Mesendoderm (in vitro differentiated cells): Measurements from ENCODE around the gene P2RX7.

Experiments used
- DNase-seq: peaks from one replicate; pipeline ENCODE4 v3.0.0; 2013
- H2AK5ac ChIP-seq: 2 replicates; pipeline ENCODE4 v1.6.1; 2013; ENCODE audit warnings: low read length, inconsistent platforms
- H2BK120ac ChIP-seq: 2 replicates; pipeline ENCODE4 v1.6.1; 2013; ENCODE audit warnings: low read depth, mild to moderate bottlenecking, low read length, moderate library complexity, mixed read lengths
- H2BK15ac ChIP-seq: replicated peaks from 2 replicates; pipeline ENCODE4 v1.6.1; 2013; ENCODE audit warnings: low read depth, mild to moderate bottlenecking, moderate library complexity
- H2BK5ac ChIP-seq: 2 replicates; pipeline ENCODE4 v1.6.1; 2013; ENCODE audit warnings: low read length, inconsistent platforms
- H3K18ac ChIP-seq: 2 replicates; pipeline ENCODE4 v1.6.1; 2013; ENCODE audit warnings: mild to moderate bottlenecking, low read length, mixed read lengths
- H3K23ac ChIP-seq: one replicate; pipeline ENCODE4 v1.6.1; 2013; ENCODE audit warnings: low read length
- H3K27ac ChIP-seq: 2 replicates; pipeline ENCODE4 v1.5.1; 2013; ENCODE audit warnings: low read depth, mild to moderate bottlenecking, inconsistent platforms, low read length, moderate library complexity
- H3K27me3 ChIP-seq: 2 replicates; pipeline ENCODE4 v1.6.1; 2013; ENCODE audit warnings: low read length, control low read depth, mild to moderate bottlenecking, inconsistent platforms; ENCODE audit not compliant: insufficient read depth, poor library complexity
- H3K36me3 ChIP-seq: 2 replicates; pipeline ENCODE4 v1.6.1; 2013; ENCODE audit warnings: low read length, inconsistent platforms; ENCODE audit not compliant: control insufficient read depth, insufficient read depth
- H3K4ac ChIP-seq: one replicate; pipeline ENCODE4 v1.6.1; 2013; ENCODE audit warnings: low read depth, mild to moderate bottlenecking, low read length, moderate library complexity
- H3K4me1 ChIP-seq: 2 replicates; pipeline ENCODE4 v1.6.1; 2013; ENCODE audit warnings: low read depth, low read length, inconsistent platforms; ENCODE audit not compliant: control insufficient read depth
- H3K4me2 ChIP-seq: 2 replicates; pipeline ENCODE4 v1.6.1; 2013; ENCODE audit warnings: low read length
- H3K4me3 ChIP-seq: 2 replicates; pipeline ENCODE4 v1.5.1; 2013; ENCODE audit warnings: mild to moderate bottlenecking, low read length
- H3K56ac ChIP-seq: one replicate; pipeline ENCODE4 v1.6.1; 2013; ENCODE audit warnings: low read length
- H3K79me1 ChIP-seq: 2 replicates; pipeline ENCODE4 v1.6.1; 2013; ENCODE audit warnings: low read length, inconsistent platforms
- H3K79me2 ChIP-seq: 2 replicates; pipeline ENCODE4 v1.6.1; 2013; ENCODE audit warnings: mild to moderate bottlenecking, low read length; ENCODE audit not compliant: control insufficient read depth, insufficient read depth
- H3K9ac ChIP-seq: 2 replicates; pipeline ENCODE4 v1.6.1; 2013; ENCODE audit warnings: low read length, inconsistent platforms
- H4K5ac ChIP-seq: one replicate; pipeline ENCODE4 v1.6.1; 2013; ENCODE audit warnings: low read length
- H4K8ac ChIP-seq: one replicate; pipeline ENCODE4 v1.6.1; 2013; ENCODE audit warnings: low read depth, mild to moderate bottlenecking, control low read depth, low read length, moderate library complexity
- WGBS: extraction: QIAGEN DNeasy Blood & Tissue Kit; methylation state at CpG from one replicate; pipeline ENCODE4 v1.1.7; 2013; ENCODE audit warnings: low lambda C conversion rate, missing lambda C conversion rate; ENCODE audit not compliant: insufficient coverage; ENCODE audit errors: extremely low coverage; 5-methylcytosine and 5-hydroxymethylcytosine counted together

The P2RX7 gene

DNA sequence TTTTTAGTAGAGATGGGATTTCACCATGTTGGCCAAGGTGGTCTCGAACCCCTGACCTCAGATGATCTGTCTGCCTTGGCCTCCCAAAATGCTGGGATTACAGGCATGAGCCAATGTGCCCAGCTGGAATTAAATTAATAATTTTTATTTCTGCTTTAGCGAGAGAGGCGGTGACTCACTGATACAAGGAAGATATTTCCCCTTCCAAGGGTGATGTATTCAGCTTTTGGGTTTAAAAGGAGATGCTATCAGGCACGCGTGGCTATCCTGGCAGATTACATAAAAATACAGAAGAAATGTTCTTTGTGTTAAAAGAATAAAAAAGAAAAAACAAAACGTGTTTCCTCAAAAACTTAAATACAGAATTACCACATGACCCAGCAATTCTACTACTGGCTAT is 12.4 kb upstream of the P2RX7 start:
- no peak overlapping the region for H4K8ac ChIP-seq
- H2BK120ac ChIP-seq = no peak overlapping the region
- WGBS = no CpG with 5 or more reads among the region's 6 CpGs
- H3K56ac ChIP-seq = no peak overlapping the region
- no peaks in the 10 kb centered on the region for H3K27me3 ChIP-seq
- no peaks in the 10 kb centered on the region for H3K36me3 ChIP-seq
- H2BK5ac ChIP-seq = no peak overlapping the region
- no peak overlapping the region for H2AK5ac ChIP-seq
- no peak overlapping the region for H2BK15ac ChIP-seq
- no peak for DNase-seq
- no peak overlapping the region for H3K9ac ChIP-seq
- H3K23ac ChIP-seq = no peak overlapping the region
- no peaks in the 10 kb centered on the region for H3K79me1 ChIP-seq
- no peak overlapping the region for H3K4ac ChIP-seq
- no peaks in the 10 kb centered on the region for H3K4me1 ChIP-seq
- H3K4me2 ChIP-seq = no peak overlapping the region
- no peak overlapping the region for H4K5ac ChIP-seq
- no peak overlapping the region for H3K4me3 ChIP-seq
- H3K18ac ChIP-seq = no peak overlapping the region
- no peaks in the 10 kb centered on the region for H3K79me2 ChIP-seq
- no peak overlapping the region for H3K27ac ChIP-seq

GRCh38 chr12:121120989-121121755 is 11.5 kb upstream of the P2RX7 start:
- H3K4ac ChIP-seq = no peak overlapping the region

GRCh38 chr12:121121805-121122204 is 10.9 kb upstream of the P2RX7 start:
- H4K8ac ChIP-seq = no peak overlapping the region

More at GRCh38 chr12:121120989-121121755, 11.5 kb upstream of the P2RX7 start:
- no peak overlapping the region for H3K4me2 ChIP-seq
- H3K23ac ChIP-seq = no peak overlapping the region
- DNase-seq = no peak
- H3K36me3 ChIP-seq = no peaks in the 10 kb centered on the region
- no peak overlapping the region for H2BK120ac ChIP-seq
- no peaks in the 10 kb centered on the region for H3K79me2 ChIP-seq
- no peak overlapping the region for H4K8ac ChIP-seq
- H3K18ac ChIP-seq = no peak overlapping the region
- no peak overlapping the region for H3K9ac ChIP-seq
- H2BK5ac ChIP-seq = no peak overlapping the region
- no peaks in the 10 kb centered on the region for H3K4me1 ChIP-seq
- no peak overlapping the region for H3K27ac ChIP-seq
- H3K4me3 ChIP-seq = no peak overlapping the region
- H2BK15ac ChIP-seq = no peak overlapping the region
- H3K56ac ChIP-seq = no peak overlapping the region
- no CpG with 5 or more reads among the region's 8 CpGs for WGBS
- no peak overlapping the region for H4K5ac ChIP-seq
- no peaks in the 10 kb centered on the region for H3K27me3 ChIP-seq
- H2AK5ac ChIP-seq = no peak overlapping the region
- H3K79me1 ChIP-seq = no peaks in the 10 kb centered on the region

GRCh38 chr12:121123488-121123887 is 9.2 kb upstream of the P2RX7 start:
- H4K5ac ChIP-seq = no peak overlapping the region
- H3K4me3 ChIP-seq = no peak overlapping the region
- no peak overlapping the region for H3K56ac ChIP-seq
- H3K27ac ChIP-seq = no peak overlapping the region
- no CpG with 5 or more reads among the region's 2 CpGs for WGBS
- no peak overlapping the region for H3K18ac ChIP-seq
- H2BK15ac ChIP-seq = no peak overlapping the region
- H3K4me1 ChIP-seq = no peaks in the 10 kb centered on the region
- no peak overlapping the region for H3K4ac ChIP-seq
- H3K27me3 ChIP-seq = no peaks in the 10 kb centered on the region
- no peak overlapping the region for H3K4me2 ChIP-seq
- no peak overlapping the region for H4K8ac ChIP-seq
- H2BK120ac ChIP-seq = no peak overlapping the region
- H2BK5ac ChIP-seq = no peak overlapping the region
- no peaks in the 10 kb centered on the region for H3K79me1 ChIP-seq
- no peak overlapping the region for H3K23ac ChIP-seq
- H3K79me2 ChIP-seq = no peaks in the 10 kb centered on the region
- H2AK5ac ChIP-seq = no peak overlapping the region
- H3K36me3 ChIP-seq = no peaks in the 10 kb centered on the region
- H3K9ac ChIP-seq = no peak overlapping the region
- no peak for DNase-seq

More at GRCh38 chr12:121121805-121122204, 10.9 kb upstream of the P2RX7 start:
- Histone ChIP-seq H3K79me2 (no peaks in the 10 kb centered on the region), H3K4me1 (no peaks in the 10 kb centered on the region), H3K4me2 (no peak overlapping the region), H3K18ac (no peak overlapping the region), H3K36me3 (no peaks in the 10 kb centered on the region), H3K4me3 (no peak overlapping the region), H3K79me1 (no peaks in the 10 kb centered on the region), H3K23ac (no peak overlapping the region), H4K5ac (no peak overlapping the region), H2BK15ac (no peak overlapping the region), H3K56ac (no peak overlapping the region), H2BK120ac (no peak overlapping the region), H2AK5ac (no peak overlapping the region), H3K4ac (no peak overlapping the region), H2BK5ac (no peak overlapping the region), H3K27me3 (no peaks in the 10 kb centered on the region), H3K27ac (no peak overlapping the region), H3K9ac (no peak overlapping the region)
- WGBS = no CpG with 5 or more reads among the region's 4 CpGs
- DNase-seq = no peak

GRCh38 chr12:121124402-121125109 is 8.1 kb upstream of the P2RX7 start:
- H3K4me2 ChIP-seq = no peak overlapping the region
- 100% methylated on average over 1 of the region's 4 CpGs for WGBS
- H3K4me1 ChIP-seq = no peaks in the 10 kb centered on the region
- H2BK15ac ChIP-seq = no peak overlapping the region
- H2BK120ac ChIP-seq = no peak overlapping the region
- H4K5ac ChIP-seq = no peak overlapping the region
- no peaks in the 10 kb centered on the region for H3K79me2 ChIP-seq
- H3K23ac ChIP-seq = no peak overlapping the region
- DNase-seq = peak; percentile 98
- H3K36me3 ChIP-seq = no peaks in the 10 kb centered on the region
- H3K9ac ChIP-seq = no peak overlapping the region
- no peak overlapping the region for H2BK5ac ChIP-seq
- H3K79me1 ChIP-seq = no peaks in the 10 kb centered on the region
- no peak overlapping the region for H3K4me3 ChIP-seq
- no peak overlapping the region for H2AK5ac ChIP-seq
- no peaks in the 10 kb centered on the region for H3K27me3 ChIP-seq
- H3K27ac ChIP-seq = no peak overlapping the region
- H3K4ac ChIP-seq = no peak overlapping the region
- H4K8ac ChIP-seq = no peak overlapping the region
- no peak overlapping the region for H3K18ac ChIP-seq
- H3K56ac ChIP-seq = no peak overlapping the region
